Esophagus muscularis mucosa (tissue), 4 donors: Measurements from ENCODE around the gene POLR3E. TPM values are rescaled to one million over a fixed set of nuclear protein-coding genes. Genes with fewer than 3 reads are reported as not detected.

Experiments
- DNase-seq: peaks from one replicate; pipeline ENCODE4 v3.0.0-alpha.2; 2017; ENCODE audit errors: extremely low spot score
- H3K27ac ChIP-seq, 4 donors: fragments of 200-600 bp; sonication (generic); replicated peaks in 1 of 4; 1 replicate in 3 of 4; 2 replicates in 1 of 4; pipeline ENCODE4 v1.5.1; 2016 to 2019; ENCODE audit warnings: mild to moderate bottlenecking in 1 of 4
- H3K27me3 ChIP-seq, 4 donors: fragments of 200-600 bp; sonication (generic); one replicate each; pipeline versions ENCODE4 v1.5.1 to v1.6.0; 2016 to 2019
- H3K36me3 ChIP-seq, 4 donors: fragments of 200-600 bp; sonication (generic); one replicate each; pipeline ENCODE4 v1.5.1; 2016 to 2019
- H3K4me1 ChIP-seq, 4 donors: fragments of 200-600 bp; sonication (generic); one replicate each; pipeline ENCODE4 v1.5.1; 2016 to 2019
- H3K4me3 ChIP-seq, 4 donors: fragments of 200-600 bp; sonication (generic); 1 replicate in 2 of 4; 2 replicates in 2 of 4; pipeline ENCODE4 v1.5.1; 2016 to 2019; ENCODE audit warnings: mild to moderate bottlenecking in 4 of 4, moderate library complexity in 1 of 4
- H3K9me3 ChIP-seq, 4 donors: fragments of 200-600 bp; sonication (generic); 1 replicate in 3 of 4; 2 replicates in 1 of 4; pipeline ENCODE4 v1.5.1; 2016 to 2019
- EP300 ChIP-seq: sonication (generic); formaldehyde crosslinking; IDR thresholded peaks from one replicate; pipeline ENCODE4 v1.6.1; 2017; ENCODE audit warnings: antibody characterized with exemption
- POLR2A ChIP-seq: fragments of 450-650 bp; IDR thresholded peaks from one replicate; pipeline ENCODE4 v1.6.1; 2017; ENCODE audit warnings: antibody characterized with exemption, moderate library complexity, mild to moderate bottlenecking, low read depth
- POLR2AphosphoS5 ChIP-seq, 2 donors: sonication (generic); formaldehyde crosslinking; IDR thresholded peaks; one replicate each; pipeline ENCODE4 v1.6.1; 2017; ENCODE audit warnings: antibody characterized with exemption in 2 of 2
- WGBS: methylation state at CpG from one replicate; pipeline ENCODE4 v1.1.5; 2018; 5-methylcytosine and 5-hydroxymethylcytosine counted together
- intact Hi-C: fragments of 100-400 bp; cut with DNase I; formaldehyde crosslinking; loops from one replicate; pipeline ENCODE4 v1.15.1; 2023
- total RNA-seq, 4 donors: library from RNA; depleted of rRNA; stranded (reverse); fragments of >200 nt; gene quantifications; one replicate each; pipeline versions ENCODE4 v1.1.0 to v1.2.1, GENCODE V29; 2016
- TF ChIP-seq, protein P1 (sequence below), 3 experiments: fragments of 200-600 bp in 2 of 3; fragments of 450-650 bp in 1 of 3; sonication (generic) in 2 of 3; IDR thresholded peaks; one replicate each; pipeline ENCODE4 v1.5.1; 2017 to 2019; ENCODE audit warnings: antibody characterized with exemption in 3 of 3, mild to moderate bottlenecking in 2 of 3, moderate library complexity in 1 of 3

Gene POLR3E
- total RNA-seq, 4 donors from 2014 or later: 39.9 to 50.7 (median 49.0) TPM

DNA sequence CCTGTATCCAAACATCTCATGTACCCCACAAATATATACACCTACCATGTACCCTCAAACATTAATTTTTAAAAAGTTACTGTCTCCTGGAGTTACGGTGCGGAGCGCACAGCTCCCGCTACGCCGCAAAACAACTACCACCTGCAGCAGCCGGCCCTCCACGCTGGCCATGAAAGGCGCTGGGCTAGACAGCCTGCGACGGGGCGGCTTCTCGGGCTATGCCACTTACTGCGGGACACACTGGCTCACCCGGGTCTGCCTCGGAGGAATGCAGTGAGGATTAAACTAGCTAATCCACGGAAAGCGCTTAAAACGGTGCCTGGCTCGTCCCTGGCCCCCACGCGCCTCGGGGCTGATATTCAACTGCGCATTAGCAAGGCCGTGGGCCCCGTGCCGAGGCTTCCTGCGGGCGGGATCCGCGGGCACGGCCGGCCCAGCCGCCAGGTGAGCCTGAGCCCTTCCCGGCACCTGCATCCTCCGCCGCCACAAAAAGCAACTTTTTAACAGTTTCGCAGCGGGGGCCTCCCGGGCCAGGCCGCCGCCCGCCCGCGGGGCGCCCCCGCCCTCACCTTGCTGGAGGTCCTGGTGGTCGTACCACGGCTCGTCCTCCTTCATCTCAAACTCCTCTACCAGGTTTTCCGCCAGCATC, 76.6 kb downstream of the POLR3E start:
- WGBS: 2% methylated on average over 31 of the region's 51 CpGs
- DNase-seq: no peak
- intact Hi-C loops: loop anchor here (10.0 kb wide), 1 partner anchor 169 kb away; the partner anchor contains the start of gene EEF2K
- TF ChIP-seq, protein P1, sequence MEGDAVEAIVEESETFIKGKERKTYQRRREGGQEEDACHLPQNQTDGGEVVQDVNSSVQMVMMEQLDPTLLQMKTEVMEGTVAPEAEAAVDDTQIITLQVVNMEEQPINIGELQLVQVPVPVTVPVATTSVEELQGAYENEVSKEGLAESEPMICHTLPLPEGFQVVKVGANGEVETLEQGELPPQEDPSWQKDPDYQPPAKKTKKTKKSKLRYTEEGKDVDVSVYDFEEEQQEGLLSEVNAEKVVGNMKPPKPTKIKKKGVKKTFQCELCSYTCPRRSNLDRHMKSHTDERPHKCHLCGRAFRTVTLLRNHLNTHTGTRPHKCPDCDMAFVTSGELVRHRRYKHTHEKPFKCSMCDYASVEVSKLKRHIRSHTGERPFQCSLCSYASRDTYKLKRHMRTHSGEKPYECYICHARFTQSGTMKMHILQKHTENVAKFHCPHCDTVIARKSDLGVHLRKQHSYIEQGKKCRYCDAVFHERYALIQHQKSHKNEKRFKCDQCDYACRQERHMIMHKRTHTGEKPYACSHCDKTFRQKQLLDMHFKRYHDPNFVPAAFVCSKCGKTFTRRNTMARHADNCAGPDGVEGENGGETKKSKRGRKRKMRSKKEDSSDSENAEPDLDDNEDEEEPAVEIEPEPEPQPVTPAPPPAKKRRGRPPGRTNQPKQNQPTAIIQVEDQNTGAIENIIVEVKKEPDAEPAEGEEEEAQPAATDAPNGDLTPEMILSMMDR (IDR thresholded peaks at IDR 0.05): no peak
- peak in 1 of 2 donors; percentile 7 for TF ChIP-seq POLR2AphosphoS5 (IDR thresholded peaks at IDR 0.05)
- Histone ChIP-seq H3K27me3 (no peaks in the 10 kb centered on the region), H3K9me3 (no peaks in the 10 kb centered on the region), H3K27ac (peak overlapping the region; percentile 93 to 98 (median 95)), H3K4me1 (peaks cover 32 to 57% (median 53%) of the 10 kb centered on the region in 4 donors), H3K36me3 (no peaks in the 10 kb centered on the region), H3K4me3 (peak overlapping the region; percentile 74 to 99 (median 92))

DNA sequence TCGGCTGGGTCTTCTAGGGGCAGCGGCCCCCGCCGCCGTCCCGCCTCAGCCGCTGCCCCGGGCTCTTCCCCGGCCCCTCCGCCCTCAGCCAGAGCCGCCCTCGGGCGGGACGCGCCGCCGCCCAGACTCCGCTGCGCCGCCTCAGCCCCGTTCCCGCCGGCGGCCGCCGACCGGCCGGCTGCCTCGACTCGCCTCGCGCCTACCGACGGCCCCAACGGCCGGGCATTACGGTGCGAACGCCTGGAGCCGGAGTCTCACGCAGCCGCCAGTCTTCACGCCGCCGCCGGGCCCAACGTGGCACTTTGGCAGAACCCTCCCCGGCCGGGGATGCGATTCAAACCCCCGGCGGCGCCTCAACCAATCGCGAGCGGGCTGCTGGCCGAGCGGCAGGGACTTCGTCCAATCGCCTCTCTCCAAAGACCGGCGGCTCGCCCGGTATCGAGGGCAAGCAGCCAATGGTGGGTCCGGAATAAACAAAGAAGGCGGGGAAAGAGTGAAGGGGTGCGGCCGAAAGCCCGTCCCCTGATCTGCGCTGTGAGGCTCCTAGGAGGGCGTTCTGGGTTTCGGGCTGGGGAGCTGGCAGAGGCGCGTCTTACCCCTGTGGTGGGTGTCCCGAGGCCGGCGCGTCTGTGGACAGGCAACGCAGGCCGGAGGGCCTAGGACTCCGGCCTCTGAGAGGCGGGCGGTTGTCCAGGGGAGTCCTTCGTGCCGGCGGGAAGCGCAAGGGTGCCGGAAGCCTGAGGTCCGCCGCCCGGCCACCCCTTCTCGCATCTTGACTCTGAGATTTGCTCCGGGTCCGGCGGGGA, 77.3 kb downstream of the POLR3E start, which contains the start of gene CDR2:
TSS of gene CDR2 (minus strand) at position 309 of the 806 bp plus-strand sequence. CDS start 310 bp downstream, outside the sequence.
- WGBS: 1% methylated on average over 18 of the region's 96 CpGs
- peak within 1 kb of the TSS; percentile 93 to 98 (median 95) for H3K27ac ChIP-seq
- intact Hi-C loops: loop anchor here (10.0 kb wide), 1 partner anchor 170 kb away; the partner anchor contains the start of gene EEF2K
- TF ChIP-seq POLR2A (peak; percentile 72), EP300 (no peak), POLR2AphosphoS5 (IDR thresholded peaks at IDR 0.05) (peak; percentile 93 to 97)
- no peaks in the 10 kb centered on the region for H3K27me3 ChIP-seq
- no peaks in the 10 kb centered on the region for H3K36me3 ChIP-seq
- H3K4me1 ChIP-seq: peaks cover 28 to 49% (median 46%) of the 10 kb centered on the region in 4 donors
- DNase-seq: peak; percentile 100
- H3K9me3 ChIP-seq: no peaks in the 10 kb centered on the region
- H3K4me3 ChIP-seq: peak within 1 kb of the TSS; percentile 74 to 99 (median 92)

DNA sequence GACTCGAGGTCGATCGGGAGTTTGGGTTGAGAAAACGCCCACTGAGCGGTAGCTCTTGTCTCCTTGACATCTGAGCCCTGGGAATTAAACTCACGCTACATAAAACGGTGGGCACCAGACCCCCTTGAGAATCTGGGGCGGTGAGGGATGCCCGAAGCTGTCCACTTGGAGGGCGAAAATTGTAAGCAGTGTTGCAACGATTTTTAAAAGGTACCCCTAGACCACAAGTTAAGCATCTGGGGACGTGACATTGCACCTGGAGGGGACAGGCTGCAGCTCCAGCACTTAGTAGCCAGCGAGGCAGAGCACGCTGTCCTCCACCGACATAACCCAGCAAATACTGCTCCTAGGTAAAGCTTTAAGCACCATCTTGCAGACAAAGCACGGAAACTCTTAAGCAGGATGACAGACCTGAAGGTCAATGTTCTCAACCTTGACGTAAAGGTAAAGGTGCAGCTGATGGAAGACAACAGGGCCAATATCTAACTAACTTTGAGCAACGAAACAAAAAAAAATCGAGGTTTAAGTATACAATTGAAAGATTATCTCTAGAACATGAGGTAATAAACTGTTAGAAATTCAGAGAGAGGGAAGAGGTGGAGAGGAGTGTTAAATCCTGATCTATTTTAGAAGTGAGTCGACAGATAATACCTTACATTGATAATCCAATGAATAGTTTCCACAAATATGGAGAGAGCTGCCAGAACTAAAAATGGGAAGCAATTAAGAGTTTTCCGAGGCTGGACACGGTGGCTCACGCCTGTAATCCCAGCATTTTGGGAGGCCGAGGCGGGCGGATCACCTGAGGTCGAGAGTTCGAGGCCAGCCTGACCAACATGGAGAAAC, 78.1 kb downstream of the POLR3E start:
- Histone ChIP-seq H3K9me3 (no peaks in the 10 kb centered on the region), H3K4me3 (peak overlapping the region; percentile 74 to 99 (median 92)), H3K36me3 (no peaks in the 10 kb centered on the region), H3K27ac (peak overlapping the region; percentile 93 to 98 (median 95)), H3K4me1 (peaks cover 23 to 41% (median 38%) of the 10 kb centered on the region in 4 donors), H3K27me3 (no peaks in the 10 kb centered on the region)
- intact Hi-C loops: loop anchor here (10.0 kb wide), 1 partner anchor 171 kb away; the partner anchor contains the start of gene EEF2K
- no peak for DNase-seq
- TF ChIP-seq, protein P1 (IDR thresholded peaks at IDR 0.05): no peak
- TF ChIP-seq POLR2A: no peak
- no peak for TF ChIP-seq POLR2AphosphoS5 (IDR thresholded peaks at IDR 0.05)
- TF ChIP-seq EP300: no peak
- 45% methylated on average over 23 of the region's 28 CpGs for WGBS

- H3K27me3 ChIP-seq: no peaks in the 10 kb centered on the region
- intact Hi-C loops: loop anchor here (10.0 kb wide), 1 partner anchor 171 kb away; the partner anchor contains the start of gene EEF2K
- DNase-seq: no peak
- H3K4me1 ChIP-seq: peaks cover 20 to 34% (median 30%) of the 10 kb centered on the region in 4 donors
- no peak overlapping the region for H3K27ac ChIP-seq
- 89% methylated on average over 8 of the region's 8 CpGs for WGBS
- H3K36me3 ChIP-seq: no peaks in the 10 kb centered on the region
- H3K4me3 ChIP-seq: no peak overlapping the region
- no peaks in the 10 kb centered on the region for H3K9me3 ChIP-seq
- no peak for TF ChIP-seq EP300
- TF ChIP-seq, protein P1 (IDR thresholded peaks at IDR 0.05): no peak
- TF ChIP-seq POLR2A: no peak
- TF ChIP-seq POLR2AphosphoS5 (IDR thresholded peaks at IDR 0.05): no peak
Measured at GRCh38 chr16:22375963-22376640, 78.9 kb downstream of the POLR3E start.
